ENCODE measurements around the gene CAST.

The CAST gene

GRCh38 chr5:96718635-96719077, 56.5 kb downstream of the CAST start:
- H3K4me3 ChIP-seq (ENCODE audit: low read depth, low read length) = no peak overlapping the region
- H3K27me3 ChIP-seq = no peaks in the 10 kb centered on the region
- H3K4me1 ChIP-seq = no peaks in the 10 kb centered on the region; the same call in 1 of the 2 replicates
- H3K9me3 ChIP-seq = no peaks in the 10 kb centered on the region
- TF ChIP-seq CTCF (IDR thresholded peaks at IDR 0.05; ENCODE audit: low read depth, low read length) = no peak
- DNase-seq = peak; percentile 26
- no peaks in the 10 kb centered on the region for H3K36me3 ChIP-seq

DNA sequence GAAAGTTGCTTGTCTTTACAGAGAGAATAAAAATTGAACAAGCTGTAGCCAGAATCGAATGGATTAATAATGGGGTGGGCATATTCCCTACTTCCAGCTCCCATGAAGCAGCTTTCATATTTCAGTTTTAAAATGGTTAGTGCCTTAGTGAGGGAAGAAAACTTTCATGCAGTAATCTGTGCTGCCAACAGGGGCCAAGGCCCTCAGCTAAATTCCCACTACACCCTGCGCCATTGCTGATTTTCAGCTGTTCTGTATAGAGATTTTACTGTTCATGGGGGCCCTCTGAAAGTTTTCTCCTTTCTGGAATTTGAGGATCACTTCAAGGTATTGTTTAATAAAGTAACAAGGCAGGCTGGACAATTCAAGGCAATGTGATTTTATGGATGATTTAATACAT, 58.2 kb downstream of the CAST start:
- peak; percentile 34; the same call in 1 of the 2 replicates for TF ChIP-seq CTCF (IDR thresholded peaks at IDR 0.05; ENCODE audit: low read depth, low read length)
- DNase-seq = no peak
- H3K4me1 ChIP-seq = no peaks in the 10 kb centered on the region; the same call in 1 of the 2 replicates
- no peak overlapping the region for H3K4me3 ChIP-seq (ENCODE audit: low read depth, low read length)
- no peaks in the 10 kb centered on the region for H3K9me3 ChIP-seq
- no peaks in the 10 kb centered on the region for H3K27me3 ChIP-seq
- H3K36me3 ChIP-seq = no peaks in the 10 kb centered on the region

GRCh38 chr5:96721351-96721977, 59.3 kb downstream of the CAST start:
- H3K36me3 ChIP-seq = no peaks in the 10 kb centered on the region
- H3K4me1 ChIP-seq = no peaks in the 10 kb centered on the region; the same call in 1 of the 2 replicates
- H3K9me3 ChIP-seq = no peaks in the 10 kb centered on the region
- H3K27me3 ChIP-seq = no peaks in the 10 kb centered on the region
- no peak for TF ChIP-seq CTCF (IDR thresholded peaks at IDR 0.05; ENCODE audit: low read depth, low read length)
- DNase-seq = no peak
- H3K4me3 ChIP-seq (ENCODE audit: low read depth, low read length) = no peak overlapping the region

DNA sequence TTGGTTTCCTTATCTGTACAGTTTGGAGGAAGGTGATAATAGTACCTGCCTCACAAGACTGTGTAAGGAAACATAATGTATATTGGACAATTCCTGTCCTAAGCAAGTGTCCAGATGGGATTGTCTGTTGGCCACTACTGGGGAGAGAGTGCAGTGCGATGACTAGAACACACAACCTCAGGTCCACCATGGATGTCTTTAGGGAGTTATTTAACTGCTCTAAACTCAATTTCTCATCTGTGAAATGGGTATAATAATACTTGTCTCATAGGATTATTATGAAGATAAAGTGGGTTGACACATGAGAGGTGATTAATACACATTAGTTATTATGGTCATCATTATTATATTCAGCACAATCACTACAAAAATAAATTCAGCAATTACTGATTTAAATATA, 63.1 kb downstream of the CAST start:
- DNase-seq = no peak
- no peaks in the 10 kb centered on the region for H3K27me3 ChIP-seq
- no peak overlapping the region for H3K4me3 ChIP-seq (ENCODE audit: low read depth, low read length)
- no peaks in the 10 kb centered on the region for H3K36me3 ChIP-seq
- no peaks in the 10 kb centered on the region for H3K4me1 ChIP-seq
- H3K9me3 ChIP-seq = no peaks in the 10 kb centered on the region
- TF ChIP-seq CTCF (IDR thresholded peaks at IDR 0.05; ENCODE audit: low read depth, low read length) = no peak

DNA sequence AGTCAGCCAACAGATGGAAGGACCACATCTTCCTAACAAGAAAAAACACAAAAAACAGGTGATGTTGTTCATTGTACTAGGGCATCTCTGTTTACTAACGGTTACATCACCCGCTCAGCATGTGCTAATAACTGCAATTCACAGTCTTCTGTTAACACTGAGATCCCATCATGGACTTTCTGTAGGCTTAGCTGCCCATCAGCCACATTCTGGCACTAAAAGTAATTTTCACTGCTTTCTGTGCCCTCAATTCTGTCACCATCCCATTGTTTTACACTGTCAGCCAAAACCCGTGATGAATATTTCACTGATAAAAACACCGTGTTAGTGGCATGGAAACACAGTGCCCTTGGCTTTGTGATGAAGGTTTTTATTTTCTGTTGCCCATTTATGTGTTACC, 64.6 kb downstream of the CAST start:
- DNase-seq = no peak
- Histone ChIP-seq H3K4me1 (no peaks in the 10 kb centered on the region), H3K27me3 (no peaks in the 10 kb centered on the region), H3K36me3 (no peaks in the 10 kb centered on the region), H3K9me3 (no peaks in the 10 kb centered on the region), H3K4me3 (ENCODE audit: low read depth, low read length) (no peak overlapping the region)
- no peak for TF ChIP-seq CTCF (IDR thresholded peaks at IDR 0.05; ENCODE audit: low read depth, low read length)

GRCh38 chr5:96729156-96729555, 67.0 kb downstream of the CAST start:
- peak; percentile 28 for TF ChIP-seq CTCF (IDR thresholded peaks at IDR 0.05; ENCODE audit: low read depth, low read length)
- DNase-seq = no peak
- Histone ChIP-seq H3K27me3 (no peaks in the 10 kb centered on the region), H3K4me3 (ENCODE audit: low read depth, low read length) (no peak overlapping the region), H3K36me3 (no peaks in the 10 kb centered on the region), H3K9me3 (no peaks in the 10 kb centered on the region), H3K4me1 (no peaks in the 10 kb centered on the region)

All from BE2C (cell line).